IPS-NIHi7 (cell line): ENCODE results near the gene ZEB1.
"Not testable (repeated sequence)": the region's sequence is repeated elsewhere in the genome, so short reads cannot be mapped to it uniquely, and the experiment has no call there.

ENCODE experiments used
- DNase-seq: peaks from one replicate; pipeline ENCODE4 v3.0.0; 2012; ENCODE audit warnings: mixed read lengths; ENCODE audit errors: extremely low spot score

Gene ZEB1

GRCh38 chr10:31422634-31423033 is 103.6 kb downstream of the ZEB1 start:
- DNase-seq, result no peak

- no peak for DNase-seq
These were observed 105.5 kb downstream of the ZEB1 start for GRCh38 chr10:31424473-31424872.

DNA sequence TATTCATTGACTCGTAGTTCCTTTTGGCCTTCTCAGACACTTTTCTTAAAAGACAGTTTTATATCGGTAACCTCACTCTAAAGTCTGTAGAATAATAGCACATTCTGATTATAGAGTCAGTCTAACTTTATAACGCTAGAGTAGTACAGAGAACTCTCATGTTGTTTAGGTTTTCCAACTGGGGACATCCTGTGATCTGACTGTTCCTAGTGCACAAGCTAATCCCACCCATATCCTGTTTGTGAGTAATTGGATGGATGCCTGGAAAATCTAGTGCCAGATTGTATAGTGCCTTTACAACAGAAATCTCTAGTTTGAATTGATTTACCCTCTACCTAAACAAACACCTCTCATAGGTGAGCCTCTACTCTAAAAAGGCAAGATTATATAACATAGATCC is 107.4 kb downstream of the ZEB1 start:
- DNase-seq, result no peak

DNA sequence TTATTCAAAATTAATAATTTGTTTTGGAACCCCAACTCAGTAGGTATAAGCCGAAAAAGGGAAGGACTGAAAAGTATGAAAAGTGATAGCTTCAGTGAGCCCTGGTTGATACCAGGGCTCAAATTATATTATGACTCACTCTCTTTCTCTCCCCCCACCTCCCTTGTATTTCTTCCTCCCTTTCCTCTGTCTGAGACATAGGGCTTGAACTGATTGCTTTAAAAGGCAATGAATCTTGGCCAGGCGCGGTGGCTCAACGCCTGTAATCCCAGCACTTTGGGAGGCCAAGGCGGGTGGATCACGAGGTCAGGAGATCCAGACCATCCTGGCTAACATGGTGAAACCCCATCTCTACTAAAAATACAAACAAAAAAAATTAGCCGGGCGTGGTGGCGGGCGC is 108.3 kb downstream of the ZEB1 start:
- DNase-seq, result not testable (repeated sequence)

DNA sequence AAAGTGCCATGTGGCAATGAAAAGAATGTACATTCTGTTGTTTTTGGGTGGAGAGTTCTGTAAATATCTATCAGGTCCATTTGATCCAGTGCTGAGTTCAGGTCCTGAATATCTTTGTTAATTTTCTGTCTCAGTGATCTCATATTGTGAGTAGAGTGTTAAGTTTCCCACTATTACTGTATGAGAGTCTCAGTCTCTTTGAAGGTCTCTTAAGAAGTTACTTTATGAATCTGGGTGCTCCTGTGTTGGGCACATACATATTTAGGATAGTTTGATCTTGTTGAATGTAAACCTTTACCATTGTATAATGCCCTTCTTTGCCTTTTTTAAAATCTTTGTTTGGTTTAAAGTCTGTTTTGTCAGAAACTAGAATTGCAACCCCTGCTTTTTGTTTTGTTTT is 109.5 kb downstream of the ZEB1 start:
- DNase-seq, result not testable (repeated sequence)

DNA sequence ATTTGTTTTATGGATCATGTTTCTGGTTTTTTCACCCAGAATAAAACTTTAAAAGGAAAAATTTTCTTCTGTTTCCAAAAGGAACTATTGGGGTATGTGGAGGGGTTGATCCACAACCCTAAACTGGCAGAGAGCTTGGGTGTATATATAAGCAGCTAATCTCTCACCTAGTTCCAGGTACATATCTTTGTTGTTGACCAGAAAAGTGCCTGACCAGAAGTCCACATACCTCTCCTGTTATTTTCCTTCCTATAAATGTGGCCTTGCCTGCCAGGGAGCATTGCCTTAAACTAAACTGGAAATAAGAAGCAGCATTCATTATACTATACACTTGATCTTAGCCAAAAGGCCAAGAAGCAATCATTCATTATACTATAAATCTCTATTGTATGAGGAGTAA is 112.0 kb downstream of the ZEB1 start:
- no peak for DNase-seq

- no peak for DNase-seq
These were observed 118.9 kb downstream of the ZEB1 start for GRCh38 chr10:31437959-31438358.

DNA sequence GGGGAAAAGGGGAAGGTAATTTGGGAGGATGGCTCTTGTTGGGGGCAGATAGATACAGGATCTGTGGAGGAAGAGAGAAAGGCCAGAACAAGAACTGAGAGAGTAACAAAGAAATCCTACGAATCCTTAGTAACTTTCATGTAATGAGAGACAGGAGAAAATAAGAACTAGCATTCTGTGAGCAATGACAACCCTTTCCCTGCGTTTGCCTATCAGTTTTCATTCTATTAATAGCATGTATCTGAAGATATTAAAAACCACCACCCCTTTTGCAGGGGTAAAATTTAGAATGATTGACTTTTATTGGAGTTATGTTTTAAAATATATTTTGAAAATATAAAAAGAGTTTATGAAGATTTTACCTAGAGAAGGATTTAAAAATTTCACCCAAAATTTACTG is 132.8 kb downstream of the ZEB1 start:
- DNase-seq, result no peak

- no peak for DNase-seq
These were observed 137.5 kb downstream of the ZEB1 start for GRCh38 chr10:31456468-31456867.

DNA sequence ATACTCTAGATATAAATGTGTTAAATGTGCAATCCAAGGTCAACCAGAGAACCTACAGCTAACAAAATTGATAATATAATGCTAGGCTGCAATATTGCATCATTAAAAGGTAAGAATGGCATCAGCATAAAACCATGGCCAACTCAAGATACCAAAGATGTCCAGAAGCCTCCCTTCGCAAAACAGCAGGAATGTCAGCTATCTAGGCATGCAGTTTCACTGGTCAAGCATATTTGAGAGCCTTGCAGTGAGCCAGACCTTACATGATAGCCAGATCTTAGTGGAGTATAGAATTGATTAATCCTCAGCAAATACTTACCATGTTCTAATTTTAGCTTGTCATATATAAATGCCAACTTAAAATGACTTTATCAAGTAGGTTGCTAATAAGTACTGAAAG is 138.8 kb downstream of the ZEB1 start:
- DNase-seq, result no peak

DNA sequence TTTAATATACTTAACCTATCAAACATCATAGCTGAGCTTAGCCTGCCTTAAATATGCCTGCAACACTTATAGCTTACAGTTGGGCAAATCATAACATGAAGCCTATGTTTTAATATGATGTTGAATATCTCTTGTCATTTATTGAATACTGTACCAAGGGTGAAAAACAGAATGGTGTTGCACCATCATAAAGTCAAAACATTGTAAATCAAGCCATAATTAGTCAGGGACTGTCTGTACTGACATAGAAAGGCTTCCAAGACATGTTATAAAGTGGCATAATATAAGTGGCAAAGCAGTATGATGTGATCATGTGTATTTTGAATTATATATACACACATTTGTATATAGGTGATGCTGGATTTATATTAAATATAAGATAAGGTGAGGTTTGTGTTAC is 140.0 kb downstream of the ZEB1 start:
- no peak for DNase-seq

GRCh38 chr10:31460242-31460641 is 141.2 kb downstream of the ZEB1 start:
- no peak for DNase-seq

GRCh38 chr10:31464552-31464951 is 145.5 kb downstream of the ZEB1 start:
- no peak for DNase-seq

DNA sequence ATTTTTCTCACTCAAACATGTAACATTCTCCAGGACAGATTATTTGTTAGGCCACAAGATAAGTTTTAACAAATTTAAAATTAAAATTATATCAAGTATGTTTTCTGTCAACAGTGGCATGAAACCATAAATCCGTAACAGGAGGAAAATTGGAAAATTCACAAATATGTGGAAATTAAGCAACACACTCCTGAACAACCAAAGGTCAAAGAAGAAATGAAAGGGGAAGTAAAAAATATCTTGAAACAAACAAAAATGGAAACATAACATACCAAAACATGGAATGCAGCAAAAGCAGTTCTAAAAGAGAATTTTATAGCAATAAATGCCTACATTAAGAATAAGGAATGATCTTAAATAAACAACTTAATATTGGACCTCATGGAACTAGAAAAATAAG is 147.3 kb downstream of the ZEB1 start:
- no peak for DNase-seq

- peak; percentile 74 for DNase-seq
These were observed 148.9 kb downstream of the ZEB1 start for GRCh38 chr10:31467791-31468535.

- DNase-seq, result no peak
These were observed 149.5 kb downstream of the ZEB1 start for GRCh38 chr10:31468536-31468859.

DNA sequence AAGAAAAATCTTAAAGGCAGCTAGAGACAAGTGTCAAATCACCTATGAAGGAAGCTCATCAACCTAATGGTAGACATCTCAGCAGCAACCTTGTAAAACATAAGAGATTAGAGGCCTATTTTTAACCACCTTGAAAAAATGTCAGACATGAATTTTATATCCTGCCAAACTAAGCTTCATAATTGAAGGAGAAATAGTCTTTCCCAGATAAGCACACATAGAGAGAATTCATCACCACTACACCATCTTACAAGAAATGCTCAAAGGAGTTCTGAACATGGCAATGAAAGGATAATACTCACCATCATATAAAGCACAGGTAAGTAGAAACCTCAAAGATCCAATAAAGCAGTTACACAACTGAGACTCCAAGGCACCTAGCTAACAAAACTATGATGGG is 156.5 kb downstream of the ZEB1 start:
- no peak for DNase-seq

- no peak for DNase-seq
These were observed 157.1 kb downstream of the ZEB1 start for GRCh38 chr10:31476088-31476487.

- DNase-seq, result no peak
These were observed 158.6 kb downstream of the ZEB1 start for GRCh38 chr10:31477584-31477983.

GRCh38 chr10:31479752-31480151 is 160.7 kb downstream of the ZEB1 start:
- DNase-seq, result no peak

- DNase-seq, result no peak
These were observed 164.5 kb downstream of the ZEB1 start for GRCh38 chr10:31483546-31483945.

DNA sequence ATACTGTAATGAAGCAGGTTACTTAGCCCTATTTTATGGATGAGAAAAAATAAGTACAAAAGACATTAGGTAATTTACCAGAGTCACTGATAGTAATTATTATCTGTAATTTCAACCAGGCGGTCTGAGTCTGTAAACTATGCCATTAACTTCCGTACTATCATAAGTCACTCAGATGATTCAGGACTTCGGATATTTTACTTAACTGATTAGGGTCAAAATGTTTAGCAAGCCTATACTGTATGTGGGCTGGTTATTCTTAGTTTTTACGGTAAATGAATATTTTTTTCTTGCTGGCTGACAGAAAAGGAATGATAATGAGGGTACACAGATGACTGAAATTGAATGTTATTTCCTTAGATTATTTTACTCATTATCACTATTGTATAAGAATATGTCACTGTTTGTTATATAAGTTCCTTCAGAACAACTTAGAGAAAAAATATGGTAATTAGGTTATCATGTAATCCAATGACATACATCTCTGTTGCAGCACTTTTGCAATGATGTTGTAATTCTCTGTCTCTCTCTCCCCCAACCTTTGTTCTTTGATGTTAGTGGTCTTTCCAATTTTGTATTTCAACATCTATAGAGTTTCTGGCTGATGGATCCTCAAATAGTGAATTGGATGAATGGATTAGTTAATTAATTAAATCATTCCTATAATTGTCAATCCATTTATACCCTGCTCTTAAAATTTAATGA is 165.6 kb downstream of the ZEB1 start:
- DNase-seq, result no peak

DNA sequence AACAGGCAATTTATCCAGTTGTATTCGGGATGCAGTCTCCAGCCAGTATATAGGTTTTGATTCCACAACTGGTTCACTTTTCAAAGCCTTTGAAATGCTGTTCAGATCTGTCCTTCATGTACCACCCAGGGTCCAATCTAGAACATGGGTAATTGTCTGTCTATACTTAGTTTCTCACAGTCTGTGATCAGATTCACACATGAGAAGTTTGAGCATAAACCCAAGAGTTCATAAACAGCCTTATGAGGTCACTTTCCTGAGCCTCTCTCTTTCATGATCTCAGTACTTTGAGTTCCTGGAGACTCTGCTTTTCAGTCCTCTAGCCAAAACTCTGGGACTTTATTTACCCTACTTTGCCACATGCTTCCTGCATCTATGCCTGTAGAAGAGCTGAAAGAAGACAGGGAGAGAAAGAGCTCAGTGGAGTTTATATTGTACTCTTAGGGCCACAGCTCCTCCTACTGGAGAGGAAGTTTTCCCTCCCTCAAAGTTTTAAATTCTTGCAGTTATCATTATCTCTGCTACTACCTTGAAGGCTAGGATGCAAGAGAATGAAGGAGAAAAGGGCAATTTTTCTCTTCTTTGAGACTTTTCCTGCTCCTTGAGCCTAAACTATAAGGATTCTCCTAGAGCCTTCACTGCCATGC is 172.0 kb downstream of the ZEB1 start:
- DNase-seq, result peak; percentile 37
